ENCODE results near the gene LBP.
"Not testable (repeated sequence)": the region's sequence is repeated elsewhere in the genome, so short reads cannot be mapped to it uniquely, and the experiment has no call there.

Gene LBP

DNA sequence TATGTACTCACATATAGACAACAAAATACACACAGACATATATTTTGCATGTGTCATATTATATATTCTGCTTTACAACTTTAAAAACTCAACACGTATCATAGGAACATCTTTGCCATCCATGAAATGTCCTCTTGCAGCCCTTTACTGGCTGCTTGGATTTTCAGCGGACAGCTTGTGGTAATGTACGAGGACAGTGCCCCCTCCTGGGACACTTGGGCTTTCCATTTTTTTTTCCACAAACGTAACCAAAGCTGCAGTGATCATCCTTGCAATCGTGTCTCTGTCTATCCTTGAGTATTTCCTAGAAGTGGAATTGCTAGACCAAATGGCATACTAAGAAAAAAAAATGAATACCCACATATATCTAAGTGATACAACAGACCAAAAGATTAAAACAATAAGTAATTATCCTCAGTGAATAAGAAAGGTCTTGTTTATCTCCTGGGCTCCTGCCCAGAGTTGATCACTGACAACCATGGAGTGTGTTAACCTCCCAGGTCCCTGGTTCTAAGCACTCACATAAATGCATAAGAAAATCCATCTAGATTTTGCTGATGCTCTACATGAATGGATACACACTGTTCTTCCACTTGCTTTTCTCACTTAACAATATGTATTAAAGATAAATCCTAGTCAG is 24.2 kb upstream of the LBP start:
- no peak for DNase-seq

- no peak for DNase-seq
Observed at GRCh38 chr20:38324159-38324558, 22.1 kb upstream of the LBP start.

DNA sequence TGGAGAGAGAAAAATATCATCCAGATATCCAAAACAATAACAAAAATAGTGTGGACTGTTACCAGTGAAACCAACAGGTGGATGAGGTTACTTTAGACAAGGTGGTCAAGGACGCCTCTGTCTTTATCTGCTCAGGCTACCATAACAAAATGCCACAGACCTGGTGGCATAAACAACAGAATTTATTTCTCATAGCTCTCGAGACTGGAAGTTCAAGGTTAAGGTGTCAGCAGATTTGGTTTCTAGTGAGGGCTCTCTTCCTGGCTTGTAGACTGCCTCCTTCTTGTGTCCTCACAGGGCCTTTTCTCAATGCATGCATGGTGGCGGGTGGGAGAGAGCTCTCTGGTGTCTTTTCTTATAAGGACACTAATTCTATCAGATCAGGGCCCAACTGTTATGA is 21.1 kb upstream of the LBP start:
- DNase-seq: no peak

GRCh38 chr20:38325905-38326304 is 20.4 kb upstream of the LBP start:
- no peak for DNase-seq

DNA sequence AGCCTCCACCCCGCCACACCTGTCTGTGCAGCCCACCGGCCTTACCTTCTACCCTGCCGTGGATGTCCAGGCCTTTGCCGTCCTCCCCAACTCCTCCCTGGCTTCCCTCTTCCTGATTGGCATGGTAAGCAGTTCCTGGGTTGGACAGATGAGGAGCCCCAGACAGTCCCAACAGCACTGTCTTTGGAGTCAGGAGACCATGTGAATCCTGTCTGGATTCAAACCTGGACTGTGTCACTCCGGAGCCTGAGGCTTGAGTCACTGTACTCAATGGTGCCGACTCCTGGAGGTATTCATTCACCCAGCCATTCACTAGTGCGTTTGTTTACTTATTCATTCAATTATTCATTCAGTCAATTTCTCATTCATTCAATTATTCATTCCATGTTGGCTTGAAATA is 20.0 kb upstream of the LBP start:
- DNase-seq: no peak

- DNase-seq: no peak
Observed at GRCh38 chr20:38330638-38331037, 15.6 kb upstream of the LBP start.

DNA sequence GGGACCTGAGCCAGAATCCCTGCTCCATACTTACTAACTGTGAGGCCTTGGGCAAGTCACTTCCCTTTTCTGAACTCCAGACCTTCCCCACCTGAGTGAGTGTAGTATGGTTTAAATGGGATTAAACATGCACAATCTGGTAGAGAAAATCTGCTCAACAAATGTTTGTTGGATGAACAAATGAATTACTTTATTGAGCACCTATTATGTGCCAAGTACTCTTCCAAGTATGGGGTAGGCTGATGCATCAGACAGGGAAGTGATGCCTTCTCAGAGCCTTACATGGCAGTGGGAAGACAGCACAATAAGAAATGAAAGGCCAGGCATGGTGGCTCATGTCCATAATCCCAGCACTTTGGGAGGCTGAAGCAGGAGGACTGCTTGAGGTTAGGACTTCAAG is 15.0 kb upstream of the LBP start:
- DNase-seq: no peak

DNA sequence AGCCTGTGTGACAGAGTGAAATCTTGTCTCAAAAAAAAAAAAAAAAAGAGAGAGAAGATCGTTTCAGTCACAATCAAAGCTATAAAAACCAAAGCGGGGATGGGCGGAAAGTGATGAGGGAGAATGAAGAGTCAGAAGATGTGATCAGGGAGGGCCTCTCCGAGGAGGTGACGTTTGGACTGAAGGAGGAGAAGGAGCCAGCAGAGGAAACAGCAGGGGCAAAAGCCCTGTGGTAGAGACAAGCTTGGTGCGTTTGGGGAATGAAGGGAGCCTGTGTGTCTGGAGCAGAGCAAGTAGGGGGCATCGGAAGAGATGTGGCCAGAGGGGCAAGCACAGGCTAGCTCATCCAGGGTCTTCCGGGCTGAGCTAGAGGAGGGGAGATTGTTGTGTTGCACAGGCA is 14.5 kb upstream of the LBP start:
- DNase-seq: no peak

GRCh38 chr20:38334016-38334415 is 12.3 kb upstream of the LBP start:
- DNase-seq: no peak

GRCh38 chr20:38336726-38337125 is 9.6 kb upstream of the LBP start:
- no peak for DNase-seq

GRCh38 chr20:38337561-38338140 is 8.6 kb upstream of the LBP start:
- no peak for DNase-seq

DNA sequence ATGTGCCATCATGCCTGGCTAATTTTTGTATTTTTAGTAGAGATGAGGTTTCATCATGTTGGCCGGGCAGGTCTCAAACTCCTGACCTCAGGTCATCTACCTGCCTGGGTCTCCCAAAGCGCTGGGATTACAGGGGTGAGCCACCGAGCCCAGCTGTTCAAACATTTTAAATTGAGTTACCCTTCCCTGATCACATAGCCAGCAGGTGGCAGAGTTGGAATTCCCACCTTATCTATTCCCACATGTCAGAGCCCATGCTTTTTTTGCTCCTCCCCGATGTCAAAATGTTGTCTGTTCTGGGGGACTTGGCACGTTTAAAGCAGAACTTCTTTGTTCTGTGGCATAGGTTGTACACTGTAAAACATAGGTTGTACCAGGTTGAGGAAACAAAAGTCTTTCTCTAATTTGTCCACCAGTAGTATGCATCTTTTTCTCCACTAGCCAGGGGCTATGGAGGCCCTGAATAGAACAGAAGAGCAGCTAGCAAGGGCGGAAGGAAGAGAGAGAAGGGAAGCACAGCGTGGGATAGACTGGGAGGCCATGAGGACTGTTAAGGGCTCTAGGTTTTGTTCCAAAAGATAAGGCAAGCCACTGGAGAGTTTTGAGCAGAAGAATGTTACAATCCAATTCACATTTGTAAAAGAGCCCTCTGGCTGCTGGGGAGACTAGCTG is 7.3 kb upstream of the LBP start:
- DNase-seq: no peak

DNA sequence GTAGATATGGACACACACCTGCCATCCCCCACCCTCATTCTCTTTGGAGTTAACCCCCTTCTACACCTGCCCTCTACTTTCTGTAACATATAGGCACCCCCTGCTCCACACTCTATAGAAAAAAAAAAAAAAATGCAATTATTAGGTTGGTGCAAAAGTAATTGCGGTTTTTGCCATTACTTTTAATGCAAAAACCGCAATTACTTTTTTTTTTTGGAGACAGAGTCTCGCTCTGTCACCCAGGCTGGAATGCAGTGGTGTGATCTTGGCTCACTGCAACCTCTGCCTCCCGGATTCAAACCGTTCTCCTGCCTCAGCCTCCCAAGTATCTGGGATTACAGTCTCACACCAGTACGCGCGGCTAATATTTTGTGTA is 6.8 kb upstream of the LBP start:
- not testable (repeated sequence) for DNase-seq

- no peak for DNase-seq
Observed at GRCh38 chr20:38339997-38340396, 6.3 kb upstream of the LBP start.

DNA sequence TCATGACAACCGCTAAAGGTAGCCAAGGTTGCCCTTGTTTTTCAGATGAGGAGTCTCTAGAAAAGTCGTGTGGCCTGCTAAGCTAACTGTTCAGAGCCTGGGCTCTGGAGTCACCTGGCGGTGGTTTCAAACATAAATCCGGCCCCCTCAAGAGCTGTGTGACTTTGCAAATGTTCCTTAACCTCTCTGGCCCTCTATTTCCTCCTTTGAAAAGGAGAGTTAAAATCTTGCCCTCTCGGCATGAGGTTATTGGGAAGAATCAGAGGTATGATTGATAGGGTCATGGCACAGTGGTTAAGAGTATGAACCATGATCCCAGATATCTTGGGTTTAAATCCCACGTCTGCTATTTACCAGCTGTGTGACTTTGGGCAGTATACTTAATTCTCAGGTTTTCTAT is 5.6 kb upstream of the LBP start:
- no peak for DNase-seq

GRCh38 chr20:38342216-38342615 is 4.1 kb upstream of the LBP start:
- no peak for DNase-seq

- DNase-seq: no peak
Observed at GRCh38 chr20:38342713-38343310, 3.5 kb upstream of the LBP start.

- no peak for DNase-seq
Observed at GRCh38 chr20:38343311-38344106, 2.8 kb upstream of the LBP start.

DNA sequence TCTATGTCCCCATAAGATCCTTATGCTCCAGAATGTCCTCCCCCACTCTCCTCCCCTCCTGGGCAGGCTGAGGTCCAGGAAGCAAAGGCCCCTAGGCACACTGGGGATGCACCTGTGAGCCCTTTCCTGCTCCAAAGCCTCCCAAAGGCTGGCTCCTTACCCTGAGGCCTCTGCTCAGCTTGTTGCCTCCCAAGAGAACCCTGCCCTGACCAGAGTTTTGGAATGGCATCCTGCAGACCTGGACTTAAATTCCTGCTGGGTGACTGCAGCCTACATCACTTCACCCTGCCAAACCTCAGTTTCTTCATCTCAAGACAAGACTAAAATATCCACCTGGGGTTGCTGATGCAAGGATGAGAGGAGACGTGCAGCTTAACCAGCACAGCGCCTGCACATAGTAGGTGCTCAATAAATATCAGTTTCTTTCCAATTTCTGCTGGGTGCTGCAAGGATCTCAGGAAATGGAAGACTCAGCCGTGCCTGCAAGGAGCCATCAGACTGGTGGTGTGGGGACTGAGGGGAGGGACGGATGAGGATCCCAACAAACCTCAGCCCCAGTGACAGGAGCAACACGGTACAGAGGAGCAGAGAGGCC is 2.1 kb upstream of the LBP start:
- no peak for DNase-seq

- no peak for DNase-seq
Observed at GRCh38 chr20:38345643-38346042, 639 bp upstream of the LBP start.

DNA sequence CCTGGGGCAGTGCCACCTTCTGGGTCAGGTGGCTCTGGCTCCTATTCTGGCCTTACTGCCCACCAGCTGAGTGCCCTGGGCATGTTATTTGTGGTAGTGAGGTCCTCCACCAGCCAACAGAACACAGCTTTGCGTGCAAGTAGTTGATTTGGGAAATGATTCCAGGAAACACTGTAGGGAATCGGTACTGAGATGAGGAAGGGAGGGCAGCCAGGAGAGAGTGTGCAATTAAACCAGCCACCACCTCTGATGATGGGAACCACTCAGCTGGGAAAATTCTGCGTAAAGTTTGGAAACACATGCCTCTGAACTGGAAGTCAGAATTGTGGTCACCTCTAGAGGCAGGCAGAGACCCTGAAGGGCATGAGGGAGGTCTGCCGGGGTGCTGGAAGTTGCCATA is 459 bp downstream of the LBP start:
- no peak for DNase-seq

- no peak for DNase-seq
Observed at GRCh38 chr20:38349856-38350255, 3.6 kb downstream of the LBP start.
